ENCODE results near the gene JAM3.

Gene JAM3

GRCh38 chr11:134125507-134125906 is 56.6 kb downstream of the JAM3 start:
- DNase-seq = peak in 20 of 42 donors; percentile 24 to 71 (median 44)
- intact Hi-C loops (cut with DNase I) = loop anchor here (2.0 kb wide), 1 partner anchor 57 kb away; the partner anchor contains the start of gene JAM3

- intact Hi-C loops (cut with DNase I) = no loop called here
- peak in 40 of 42 donors; percentile 39 to 90 (median 72) for DNase-seq
These were observed 57.4 kb downstream of the JAM3 start for GRCh38 chr11:134126217-134126822.

GRCh38 chr11:134131628-134132244 is 62.9 kb downstream of the JAM3 start:
- DNase-seq = no peak
- intact Hi-C loops (cut with DNase I) = no loop called here

GRCh38 chr11:134132808-134133207 is 63.9 kb downstream of the JAM3 start:
- intact Hi-C loops (cut with DNase I) = no loop called here
- DNase-seq = no peak

- intact Hi-C loops (cut with DNase I) = no loop called here
- DNase-seq = no peak
These were observed 65.3 kb downstream of the JAM3 start for GRCh38 chr11:134134167-134134566.

GRCh38 chr11:134138376-134138775 is 69.5 kb downstream of the JAM3 start:
- DNase-seq = no peak
- intact Hi-C loops (cut with DNase I) = no loop called here

- peak in 1 of 42 donors; percentile 28 for DNase-seq
- intact Hi-C loops (cut with DNase I) = no loop called here
These were observed 70.5 kb downstream of the JAM3 start for GRCh38 chr11:134139303-134139872.

GRCh38 chr11:134139873-134140331 is 71.0 kb downstream of the JAM3 start:
- peak; percentile 42 to 95 (median 83) for DNase-seq
- intact Hi-C loops (cut with DNase I) = loop anchor here (2.0 to 10.0 kb wide), 2 partner anchors 89 to 175 kb away; no protein-coding TSS in a partner anchor

GRCh38 chr11:134140961-134141490 is 72.2 kb downstream of the JAM3 start:
- intact Hi-C loops (cut with DNase I) = loop anchor here (2.0 to 10.0 kb wide), 2 partner anchors 90 to 176 kb away; no protein-coding TSS in a partner anchor
- DNase-seq = no peak

GRCh38 chr11:134142536-134142935 is 73.7 kb downstream of the JAM3 start:
- intact Hi-C loops (cut with DNase I) = loop anchor here (10.0 kb wide), 1 partner anchor 178 kb away; no protein-coding TSS in a partner anchor
- no peak for DNase-seq

GRCh38 chr11:134143801-134144200 is 74.9 kb downstream of the JAM3 start:
- intact Hi-C loops (cut with DNase I) = loop anchor here (10.0 kb wide), 1 partner anchor 179 kb away; no protein-coding TSS in a partner anchor
- DNase-seq = no peak

- intact Hi-C loops (cut with DNase I) = loop anchor here (10.0 kb wide), 1 partner anchor 180 kb away; no protein-coding TSS in a partner anchor
- DNase-seq = no peak
These were observed 75.9 kb downstream of the JAM3 start for GRCh38 chr11:134144744-134145143.

- intact Hi-C loops (cut with DNase I) = loop anchor here (10.0 kb wide), 1 partner anchor 181 kb away; no protein-coding TSS in a partner anchor
- no peak for DNase-seq
These were observed 76.8 kb downstream of the JAM3 start for GRCh38 chr11:134145715-134146114.

- intact Hi-C loops (cut with DNase I) = loop anchor here (10.0 kb wide), 1 partner anchor 182 kb away; no protein-coding TSS in a partner anchor
- DNase-seq = no peak
These were observed 77.7 kb downstream of the JAM3 start for GRCh38 chr11:134146598-134146997.

- intact Hi-C loops (cut with DNase I) = loop anchor here (10.0 kb wide), 1 partner anchor 185 kb away; no protein-coding TSS in a partner anchor
- peak in 6 of 42 donors; percentile 26 to 44 (median 29) for DNase-seq
These were observed 80.5 kb downstream of the JAM3 start for GRCh38 chr11:134149371-134149770.

GRCh38 chr11:134150195-134150903 is 81.5 kb downstream of the JAM3 start:
- DNase-seq = peak in 39 of 42 donors; percentile 37 to 84 (median 62)
- intact Hi-C loops (cut with DNase I) = no loop called here

- intact Hi-C loops (cut with DNase I) = no loop called here
- no peak for DNase-seq
These were observed 82.3 kb downstream of the JAM3 start for GRCh38 chr11:134151083-134151747.

GRCh38 chr11:134152696-134153095 is 83.8 kb downstream of the JAM3 start:
- no peak for DNase-seq
- intact Hi-C loops (cut with DNase I) = no loop called here
